Effector memory CD4-positive, alpha-beta T cell (primary cell): Measurements from ENCODE around the gene OR4D6.
"Not testable (repeated sequence)": the region's sequence is repeated elsewhere in the genome, so short reads cannot be mapped to it uniquely, and the experiment has no call there.

Source experiments
- DNase-seq, 3 donors: peaks; one replicate each; pipeline ENCODE4 v3.0.0-alpha.2; 2020
- H3K27ac ChIP-seq: 2 replicates; pipeline ENCODE4 v1.7.0; 2013; ENCODE audit warnings: mild to moderate bottlenecking, low read length, moderate library complexity; ENCODE audit not compliant: insufficient read depth, poor library complexity, severe bottlenecking
- H3K27me3 ChIP-seq: replicated peaks from 2 replicates; pipeline ENCODE4 v1.7.0; 2013; ENCODE audit warnings: mild to moderate bottlenecking, low read length; ENCODE audit not compliant: insufficient read depth, control insufficient read depth, poor library complexity, severe bottlenecking
- H3K36me3 ChIP-seq: 2 replicates; pipeline ENCODE4 v1.7.0; 2013; ENCODE audit warnings: mild to moderate bottlenecking, low read length, moderate library complexity; ENCODE audit not compliant: control insufficient read depth, insufficient read depth
- H3K4me1 ChIP-seq: 2 replicates; pipeline ENCODE4 v1.7.0; 2013; ENCODE audit warnings: low read length, mild to moderate bottlenecking; ENCODE audit not compliant: control insufficient read depth, insufficient read depth, poor library complexity, severe bottlenecking
- H3K4me3 ChIP-seq: 2 replicates; pipeline ENCODE4 v1.7.0; 2013; ENCODE audit warnings: low read length, low read depth, mild to moderate bottlenecking; ENCODE audit not compliant: insufficient read depth, poor library complexity, severe bottlenecking
- H3K9me3 ChIP-seq: 2 replicates; pipeline ENCODE4 v1.7.0; 2013; ENCODE audit warnings: mild to moderate bottlenecking, low read length, moderate library complexity; ENCODE audit not compliant: control insufficient read depth

Gene OR4D6

GRCh38 chr11:59429924-59430516, 26.7 kb upstream of the OR4D6 start:
- DNase-seq: peak in 1 of 3 donors; percentile 17
- Histone ChIP-seq H3K27me3 (no peaks in the 10 kb centered on the region), H3K27ac (no peak overlapping the region), H3K4me1 (no peaks in the 10 kb centered on the region), H3K36me3 (no peaks in the 10 kb centered on the region), H3K4me3 (no peak overlapping the region), H3K9me3 (no peaks in the 10 kb centered on the region)

- DNase-seq: no peak
- Histone ChIP-seq H3K4me1 (no peaks in the 10 kb centered on the region), H3K36me3 (no peaks in the 10 kb centered on the region), H3K9me3 (no peaks in the 10 kb centered on the region), H3K27me3 (no peaks in the 10 kb centered on the region), H3K27ac (no peak within 1 kb of the TSS), H3K4me3 (no peak within 1 kb of the TSS)
These were observed 20.6 kb upstream of the OR4D6 start, which contains the start of gene OR5A1 for GRCh38 chr11:59436169-59436568. Gene OR5A1, plus strand, starts transcription at chr11:59436469. Its CDS starts 6,700 bp downstream, at chr11:59443169.

- DNase-seq: no peak
- no peak overlapping the region for H3K4me3 ChIP-seq
- H3K27me3 ChIP-seq: no peaks in the 10 kb centered on the region
- H3K36me3 ChIP-seq: no peaks in the 10 kb centered on the region
- H3K9me3 ChIP-seq: no peaks in the 10 kb centered on the region
- no peak overlapping the region for H3K27ac ChIP-seq
- no peaks in the 10 kb centered on the region for H3K4me1 ChIP-seq
These were observed 19.0 kb upstream of the OR4D6 start for GRCh38 chr11:59437770-59438169.

- not testable (repeated sequence) for H3K4me1 ChIP-seq, H3K27ac ChIP-seq, H3K27me3 ChIP-seq, DNase-seq, H3K4me3 ChIP-seq, H3K9me3 ChIP-seq, H3K36me3 ChIP-seq
These were observed 11.1 kb upstream of the OR4D6 start for GRCh38 chr11:59445624-59446023.

- H3K4me1 ChIP-seq: no peaks in the 10 kb centered on the region
- H3K27ac ChIP-seq: no peak overlapping the region
- H3K27me3 ChIP-seq: no peaks in the 10 kb centered on the region
- no peak for DNase-seq
- no peak overlapping the region for H3K4me3 ChIP-seq
- no peaks in the 10 kb centered on the region for H3K9me3 ChIP-seq
- H3K36me3 ChIP-seq: no peaks in the 10 kb centered on the region
These were observed 8.3 kb upstream of the OR4D6 start for GRCh38 chr11:59448484-59448883.

DNA sequence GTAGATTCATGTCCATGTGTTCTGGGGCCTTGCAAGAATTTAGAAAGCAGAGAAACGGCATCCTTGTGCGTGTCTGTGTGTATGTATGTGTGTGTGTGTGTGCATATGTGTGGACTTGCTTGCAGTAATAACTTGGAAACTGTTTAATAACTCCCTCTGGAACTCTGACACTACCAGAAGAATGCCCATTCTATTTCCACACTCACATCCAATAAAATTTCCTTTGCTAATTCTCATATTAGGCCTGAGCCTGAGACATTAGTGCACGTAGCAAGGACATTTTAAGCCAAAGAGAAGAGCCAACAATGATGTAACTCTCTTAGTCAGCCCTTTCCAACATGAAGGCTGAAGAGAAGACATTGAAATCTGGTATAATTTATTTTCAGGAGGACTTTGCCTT, 3.2 kb downstream of the OR4D6 start:
- H3K4me3 ChIP-seq: no peak overlapping the region
- DNase-seq: no peak
- peaks cover 3% of the 10 kb centered on the region for H3K27me3 ChIP-seq
- no peaks in the 10 kb centered on the region for H3K36me3 ChIP-seq
- no peaks in the 10 kb centered on the region for H3K4me1 ChIP-seq
- no peaks in the 10 kb centered on the region for H3K9me3 ChIP-seq
- H3K27ac ChIP-seq: no peak overlapping the region

DNA sequence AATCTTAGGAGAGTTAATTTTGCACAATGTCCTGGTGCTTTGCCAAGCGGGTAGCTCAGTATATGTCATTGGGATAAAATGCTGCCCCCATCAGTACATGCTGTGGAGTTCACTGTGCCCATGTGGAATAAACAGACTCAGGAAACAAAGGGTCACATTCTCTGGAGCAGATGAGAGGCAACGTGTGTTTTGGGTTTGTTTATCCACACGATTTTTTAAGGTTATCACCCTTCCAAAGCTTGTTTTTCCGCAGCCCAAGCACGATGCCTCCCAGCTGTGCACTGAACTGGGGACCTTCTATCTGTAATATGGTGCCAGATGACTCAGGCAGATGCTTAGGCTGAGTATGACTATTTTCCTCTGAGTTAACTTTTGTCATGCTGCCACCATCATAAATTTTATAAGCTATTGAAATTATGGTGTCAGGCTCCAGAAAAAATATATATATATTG, 6.5 kb downstream of the OR4D6 start:
- Histone ChIP-seq H3K27me3 (no peaks in the 10 kb centered on the region), H3K4me3 (no peak overlapping the region)
- no peak for DNase-seq

DNA sequence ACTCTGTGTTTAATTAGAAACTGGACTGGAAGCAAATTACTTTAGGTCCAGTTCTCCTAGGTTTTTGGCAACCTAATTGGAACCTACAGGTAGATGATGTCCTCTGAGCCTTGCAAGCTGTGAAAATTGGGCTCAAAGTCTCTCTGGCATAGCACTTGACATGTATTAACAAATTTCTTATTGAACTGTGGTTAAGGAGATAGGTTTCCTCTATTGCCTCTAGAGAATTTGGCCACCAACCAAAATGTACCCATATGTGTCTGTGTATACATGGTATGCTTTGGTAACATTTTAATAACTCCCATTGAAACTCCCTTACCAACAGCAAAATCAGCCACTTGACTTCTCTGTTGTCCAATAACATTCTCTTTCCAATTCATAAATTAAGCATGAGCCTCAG, 16.3 kb downstream of the OR4D6 start, which contains the start of gene OR4D10:
Gene OR4D10 (plus strand): TSS at position 301 of the 400 bp plus-strand sequence. CDS start 4,115 bp downstream, outside the sequence.
- H3K9me3 ChIP-seq: no peaks in the 10 kb centered on the region
- DNase-seq: no peak
- H3K27me3 ChIP-seq: peaks cover 4% of the 10 kb centered on the region
- no peaks in the 10 kb centered on the region for H3K36me3 ChIP-seq
- H3K4me3 ChIP-seq: no peak within 1 kb of the TSS
- H3K4me1 ChIP-seq: no peaks in the 10 kb centered on the region
- H3K27ac ChIP-seq: no peak within 1 kb of the TSS

More for the DNA sequence above, 6.5 kb downstream of the OR4D6 start:
- H3K9me3 ChIP-seq: no peaks in the 10 kb centered on the region
- H3K27ac ChIP-seq: no peak overlapping the region
- no peaks in the 10 kb centered on the region for H3K4me1 ChIP-seq
- no peaks in the 10 kb centered on the region for H3K36me3 ChIP-seq

- Histone ChIP-seq H3K36me3 (no peaks in the 10 kb centered on the region), H3K4me1 (no peaks in the 10 kb centered on the region), H3K4me3 (no peak overlapping the region), H3K9me3 (no peaks in the 10 kb centered on the region), H3K27ac (no peak overlapping the region), H3K27me3 (peaks cover 4% of the 10 kb centered on the region)
- no peak for DNase-seq
These were observed 18.4 kb downstream of the OR4D6 start for GRCh38 chr11:59475176-59475575.

DNA sequence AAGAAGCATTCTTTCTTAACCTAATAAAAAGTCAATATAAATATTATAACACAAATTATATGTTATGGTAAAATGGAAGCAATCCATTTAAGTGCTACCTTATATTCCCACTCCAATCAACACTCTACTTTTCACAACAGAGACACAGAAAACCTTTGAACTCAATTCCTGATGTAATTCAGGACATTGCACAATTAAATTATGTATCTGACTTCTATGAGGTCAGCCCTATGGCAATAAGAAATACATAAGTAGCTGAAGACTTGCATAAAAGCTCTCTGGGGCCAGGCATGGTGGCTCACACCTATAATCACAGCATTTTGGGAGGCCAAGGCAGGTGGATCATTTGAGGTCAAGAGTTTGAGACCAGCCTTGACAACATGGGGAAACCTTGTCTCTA, 23.1 kb downstream of the OR4D6 start:
- Histone ChIP-seq H3K27ac (no peak overlapping the region), H3K9me3 (no peaks in the 10 kb centered on the region), H3K27me3 (no peaks in the 10 kb centered on the region), H3K36me3 (no peaks in the 10 kb centered on the region), H3K4me3 (no peak overlapping the region), H3K4me1 (no peaks in the 10 kb centered on the region)
- DNase-seq: no peak
